ENCODE results near the gene AGAP3. TPM values are rescaled to one million over a fixed set of nuclear protein-coding genes. Genes with fewer than 3 reads are reported as not detected.

The AGAP3 gene
- total RNA-seq, 1 experiment from 2014 or later, result 103 TPM

GRCh38 chr7:151178236-151178635 lies 92.0 kb downstream of the AGAP3 start:
- Histone ChIP-seq H3K27me3 (ENCODE audit: control insufficient read depth, insufficient read depth, low read length) (peaks cover 4% of the 10 kb centered on the region; the same call in 1 of the 2 replicates), H3K4me1 (ENCODE audit: control insufficient read depth, insufficient read depth, low read length) (no peaks in the 10 kb centered on the region), H3K9me3 (ENCODE audit: control insufficient read depth, insufficient read depth, low read depth, low read length) (no peaks in the 10 kb centered on the region), H3K27ac (ENCODE audit: low read length) (no peak overlapping the region), H3K4me3 (ENCODE audit: low read depth in 2 of 2, low read length in 2 of 2) (no peak overlapping the region), H3K36me3 (ENCODE audit: control insufficient read depth, insufficient read depth, low read length) (no peaks in the 10 kb centered on the region)
- intact Hi-C loops (cut with micrococcal nuclease; ENCODE audit: unreplicated experiment), result no loop called here
- ChIA-PET POLR2A (no interaction called here), CTCF (no interaction called here)
- in situ Hi-C loops (cut with HindIII; ENCODE audit: low pct_unique_long_range_greater_than_20kb, low sequenced_read_pairs), result no loop called here
- DNase-seq (ENCODE audit: low read depth, low spot score) (no peak), ATAC-seq (no peak)
- TF ChIP-seq CTCF (IDR thresholded peaks at IDR 0.05) (no peak), SIN3A (IDR thresholded peaks at IDR 0.05; ENCODE audit: borderline replicate concordance, insufficient read depth, low read depth, low read length) (no peak), REST (IDR thresholded peaks at IDR 0.05; ENCODE audit: insufficient read depth in 1 of 2, low read depth in 2 of 2, low read length in 1 of 2) (no peak), POLR2AphosphoS5 (IDR thresholded peaks at IDR 0.05; ENCODE audit: low read depth, low read length) (no peak), TCF7L2 (IDR thresholded peaks at IDR 0.05; ENCODE audit: low read depth, low read length) (no peak)
- BruUV-seq (replicated peaks), result no TSS peak

- no TSS peak for BruUV-seq (replicated peaks)
- in situ Hi-C loops (cut with HindIII; ENCODE audit: low pct_unique_long_range_greater_than_20kb, low sequenced_read_pairs), result no loop called here
- no peaks in the 10 kb centered on the region for H3K9me3 ChIP-seq (ENCODE audit: control insufficient read depth, insufficient read depth, low read depth, low read length)
- POLR2A ChIA-PET, result no interaction called here
- ATAC-seq (no peak), DNase-seq (ENCODE audit: low read depth, low spot score) (no peak)
- CTCF ChIA-PET, result no interaction called here
- H3K27me3 ChIP-seq (ENCODE audit: control insufficient read depth, insufficient read depth, low read length), result peaks cover 4% of the 10 kb centered on the region; the same call in 1 of the 2 replicates
- intact Hi-C loops (cut with micrococcal nuclease; ENCODE audit: unreplicated experiment), result no loop called here
- no peak for TF ChIP-seq CTCF (IDR thresholded peaks at IDR 0.05)
- TF ChIP-seq POLR2AphosphoS5 (IDR thresholded peaks at IDR 0.05; ENCODE audit: low read depth, low read length), result no peak
- TF ChIP-seq SIN3A (IDR thresholded peaks at IDR 0.05; ENCODE audit: borderline replicate concordance, insufficient read depth, low read depth, low read length), result no peak
- TF ChIP-seq TCF7L2 (IDR thresholded peaks at IDR 0.05; ENCODE audit: low read depth, low read length), result no peak
- no peak for TF ChIP-seq REST (IDR thresholded peaks at IDR 0.05; ENCODE audit: insufficient read depth in 1 of 2, low read depth in 2 of 2, low read length in 1 of 2)
- no peak overlapping the region for H3K27ac ChIP-seq (ENCODE audit: low read length)
- no peaks in the 10 kb centered on the region for H3K4me1 ChIP-seq (ENCODE audit: control insufficient read depth, insufficient read depth, low read length)
- H3K36me3 ChIP-seq (ENCODE audit: control insufficient read depth, insufficient read depth, low read length), result no peaks in the 10 kb centered on the region
- H3K4me3 ChIP-seq (ENCODE audit: low read depth in 2 of 2, low read length in 2 of 2), result no peak overlapping the region
Observed at GRCh38 chr7:151178831-151179230, 92.6 kb downstream of the AGAP3 start.

Data from Panc1 (cell line).